B cell (primary cell): ENCODE data around the gene ATP8B3.

Experiments used
- CTCF ChIP-seq: fragments of 200-600 bp; IDR thresholded peaks from one replicate; pipeline ENCODE4 v1.8.0; 2022; ENCODE audit warnings: antibody characterized with exemption, mild to moderate bottlenecking
- EZH2 ChIP-seq: IDR thresholded peaks from 2 replicates; pipeline ENCODE4 v1.6.1; 2012; ENCODE audit warnings: borderline replicate concordance, low read depth, mild to moderate bottlenecking, moderate library complexity, low read length; ENCODE audit not compliant: insufficient read depth, poor library complexity, severe bottlenecking

GRCh38 chr19:1776606-1777147 is 35.4 kb downstream of the ATP8B3 start:
- TF ChIP-seq CTCF (no peak), EZH2 (no peak)
